K562 (cell line): ENCODE measurements around the gene UVRAG. TPM values are rescaled to one million over a fixed set of nuclear protein-coding genes. Genes with fewer than 3 reads are reported as not detected.

Experiments used
- ATAC-seq: fragments of 200-7000 bp; cut with Tn5 transposase; 3 replicates; pipeline ENCODE4 v1.9.1; 2020; ENCODE audit warnings: moderate library complexity
- BruUV-seq: library from RNA; stranded (reverse); fragments of 400-500 nt; replicated peaks from 2 replicates; lab custom pipeline; 2021; lab: Mats Ljungman, UMichigan
- CTCF ChIA-PET: fragments of 300-600 bp; formaldehyde crosslinking; extraction: SDS; loops from one replicate; lab custom pipeline; 2021; ENCODE audit warnings: low intra/inter-chr PET ratio; lab: Yijun Ruan, JAX
- POLR2A ChIA-PET: fragments of 300-600, 350-650 bp; sonication (Branson Sonifier 250); formaldehyde crosslinking; extraction: SDS; loops from one replicate; lab custom pipeline; 2021; ENCODE audit warnings: antibody characterized with exemption, inconsistent platforms; lab: Yijun Ruan, JAX
- DNase-seq, 4 experiments: peaks; one replicate each; pipeline versions ENCODE4 v3.0.0 to v3.0.0-alpha.2; 2011 to 2018; ENCODE audit warnings: low spot score in 3 of 4, mixed read lengths in 3 of 4; ENCODE audit errors: extremely low read depth in 1 of 4
- FAIRE-seq: peaks from 2 replicates; lab custom pipeline; 2011; peaks lifted over from hg19 to GRCh38; lab: Jason Lieb, UNC
- H2AFZ ChIP-seq: 2 replicates; pipeline ENCODE4 v1.6.0; 2011; ENCODE audit warnings: low read depth, low read length, control low read depth, inconsistent platforms
- H3K27ac ChIP-seq: fragments of 200-600 bp; 3 replicates; pipeline ENCODE4 v1.8.0; 2011; ENCODE audit warnings: low read depth, mild to moderate bottlenecking, control low read depth, inconsistent platforms, low read length, moderate library complexity, mixed read lengths; ENCODE audit errors: extremely low read depth
- H3K27me3 ChIP-seq, 2 experiments: fragments of 300-600 bp in 1 of 2; 2 replicates in 1 of 2; 3 replicates in 1 of 2; pipeline versions ENCODE4 v1.6.0 to v1.8.0; 2011; ENCODE audit warnings: inconsistent platforms in 2 of 2, low read length in 2 of 2, mild to moderate bottlenecking in 1 of 2, mixed read lengths in 1 of 2, moderate library complexity in 1 of 2; ENCODE audit not compliant: control insufficient read depth in 2 of 2, insufficient read depth in 2 of 2
- H3K36me3 ChIP-seq: fragments of 300-600 bp; 3 replicates; pipeline ENCODE4 v1.8.0; 2011; ENCODE audit warnings: mild to moderate bottlenecking, low read length, inconsistent platforms; ENCODE audit not compliant: control insufficient read depth, insufficient read depth
- H3K4me1 ChIP-seq, 2 experiments: fragments of 200-600 bp in 1 of 2; replicated peaks in 1 of 2; 2 replicates in 1 of 2; 3 replicates in 1 of 2; pipeline versions ENCODE4 v1.5.1 to v1.8.0; 2011; ENCODE audit warnings: inconsistent platforms in 2 of 2, low read length in 2 of 2, mild to moderate bottlenecking in 1 of 2, mixed read lengths in 1 of 2, moderate library complexity in 1 of 2; ENCODE audit not compliant: control insufficient read depth in 2 of 2, insufficient read depth in 2 of 2
- H3K4me2 ChIP-seq: 2 replicates; pipeline ENCODE4 v1.6.1; 2011; ENCODE audit warnings: low read length, control low read depth, inconsistent platforms, mixed read lengths; ENCODE audit not compliant: insufficient read depth
- H3K4me3 ChIP-seq: fragments of 200-600 bp; sonication (generic), shearing (Covaris generic); 2 replicates; pipeline ENCODE4 v1.5.1; 2016; ENCODE audit warnings: control low read depth, inconsistent platforms
- H3K79me2 ChIP-seq: fragments of 200-600 bp; 3 replicates; pipeline ENCODE4 v1.8.0; 2011; ENCODE audit warnings: low read length, inconsistent platforms; ENCODE audit not compliant: control insufficient read depth, insufficient read depth
- H3K9ac ChIP-seq, 2 experiments: 2 replicates each; pipeline versions ENCODE4 v1.6.0 to v1.6.1; 2011; ENCODE audit warnings: low read depth in 2 of 2, low read length in 2 of 2, control low read depth in 1 of 2, inconsistent platforms in 1 of 2, mild to moderate bottlenecking in 1 of 2, mixed read lengths in 1 of 2; ENCODE audit not compliant: insufficient read depth in 1 of 2
- H3K9me1 ChIP-seq: one replicate; pipeline ENCODE4 v1.6.0; 2011; ENCODE audit warnings: inconsistent platforms, mild to moderate bottlenecking, low read length, moderate library complexity; ENCODE audit not compliant: control insufficient read depth, insufficient read depth
- H3K9me3 ChIP-seq: replicated peaks from 2 replicates; pipeline ENCODE4 v1.5.1; 2011; ENCODE audit warnings: low read depth, low read length, inconsistent platforms; ENCODE audit not compliant: control insufficient read depth, insufficient read depth
- H4K20me1 ChIP-seq: replicated peaks from 2 replicates; pipeline ENCODE4 v1.6.1; 2011; ENCODE audit warnings: low read length, inconsistent platforms, mixed read lengths; ENCODE audit not compliant: control insufficient read depth, insufficient read depth
- CBFA2T3 ChIP-seq: fragments of 450-650 bp; IDR thresholded peaks from 2 replicates; pipeline ENCODE4 v1.6.1; 2017
- NUFIP1 ChIP-seq: fragments of 450-650 bp; IDR thresholded peaks from 2 replicates; pipeline ENCODE4 v1.6.1; 2018; ENCODE audit not compliant: partially characterized antibody
- OTX1 ChIP-seq: fragments of 450-650 bp; formaldehyde crosslinking; IDR thresholded peaks from 2 replicates; pipeline ENCODE4 v1.4.0; 2022; ENCODE audit warnings: mild to moderate bottlenecking
- POLR2AphosphoS2 ChIP-seq: IDR thresholded peaks from 2 replicates; pipeline ENCODE4 v1.6.1; 2012; ENCODE audit warnings: low read length, improper control_type of control experiment
- SMAD4 ChIP-seq: fragments of 250-450 bp; sonication (Bioruptor Pico); conservative IDR thresholded peaks from 2 replicates; pipeline ENCODE4 v1.8.0; 2021; ENCODE audit warnings: inconsistent platforms, mild to moderate bottlenecking, moderate library complexity
- WGBS: fragments of 100-300 bp; shearing (Covaris generic); methylation state at CpG from one replicate; pipeline ENCODE4 v1.1.6; 2016; ENCODE audit warnings: low coverage, mixed read lengths; ENCODE audit not compliant: insufficient coverage; ENCODE audit errors: missing lambda C conversion rate; 5-methylcytosine and 5-hydroxymethylcytosine counted together
- in situ Hi-C: fragments of 300-500 bp; cut with MboI; formaldehyde crosslinking; loops from 4 replicates; pipeline ENCODE4 v1.15.0; 2018; ENCODE audit warnings: inconsistent platforms, mixed read lengths
- intact Hi-C: fragments of 100-400 bp; cut with micrococcal nuclease; formaldehyde crosslinking; loops from 2 replicates; pipeline ENCODE4 v1.14.2; 2022
- polyA plus RNA-seq, 8 experiments: library from polyadenylated mRNA; depleted of rRNA in 4 of 8; stranded (reverse) in 5 of 8; unstranded in 3 of 8; fragments of >200 nt; fragmentation: Nextera tagmentation in 2 of 8; fragmentation: Illumina TruSeq in 1 of 8; extraction: Ambion mirVana in 2 of 8; extraction: Trizol in 1 of 8; gene quantifications; 2 replicates each; pipeline versions ENCODE4 v1.2.1 to v1.2.3, GENCODE V29; 2011 to 2014; ENCODE audit warnings: inconsistent platforms in 1 of 8, missing spikeins in 1 of 8
- total RNA-seq, 7 experiments: library from RNA; depleted of rRNA in 6 of 7; stranded (reverse); fragments of >200 nt in 6 of 7; fragmentation: Illumina TruSeq in 2 of 7; extraction: Trizol in 2 of 7; gene quantifications; 2 replicates each; pipeline versions ENCODE4 v1.2.1 to v1.2.3, GENCODE V29; 2011 to 2021; ENCODE audit warnings: low replicate concordance in 1 of 7
- TF ChIP-seq, protein P1 (sequence below): fragments of 450-650 bp; formaldehyde crosslinking; IDR thresholded peaks from 2 replicates; pipeline ENCODE4 v1.4.0; 2020; ENCODE audit warnings: mild to moderate bottlenecking, moderate library complexity

UVRAG gene
- total and polyA plus RNA-seq, 9 of the 15 experiments (the other 6 are each of a cell fraction or from before 2014, with no cell fraction given), result 3.1 to 17.8 (median 12.4) TPM

DNA sequence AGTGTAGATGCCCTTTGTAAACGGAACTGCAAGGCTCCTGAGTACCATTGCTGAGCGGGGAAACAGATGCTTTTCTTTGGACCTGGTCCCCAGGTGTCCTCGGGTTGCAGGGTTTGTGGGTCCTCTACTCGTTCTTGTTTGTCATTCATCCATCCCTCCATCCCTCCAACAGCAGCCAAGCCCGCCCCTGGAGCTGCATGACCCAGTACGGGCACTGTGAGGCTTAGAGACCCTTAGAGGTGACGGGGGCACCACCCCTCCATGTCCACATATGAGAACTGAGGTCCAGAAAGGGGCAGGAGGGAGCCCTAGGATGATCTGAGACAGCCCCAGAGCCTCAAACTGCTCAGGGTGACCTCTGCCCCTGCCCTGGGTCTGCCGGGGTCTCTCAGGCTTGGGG is 345.8 kb downstream of the UVRAG start:
- H3K36me3 ChIP-seq, result no peaks in the 10 kb centered on the region
- H3K9ac ChIP-seq, result peak overlapping the region in 1 of 2 experiments; percentile 68; a peak in 1 of 4 replicates
- H3K4me2 ChIP-seq, result no peak overlapping the region
- no peaks in the 10 kb centered on the region for H3K9me3 ChIP-seq
- POLR2A ChIA-PET, result no interaction called here
- peak overlapping the region; percentile 61 for H2AFZ ChIP-seq
- H3K79me2 ChIP-seq, result no peaks in the 10 kb centered on the region
- no TSS peak for BruUV-seq
- no peak for ATAC-seq
- FAIRE-seq, result no peak
- peaks cover 17 to 45% of the 10 kb centered on the region in 2 experiments; a peak in 4 of 5 replicates for H3K4me1 ChIP-seq
- 35% methylated on average over 8 of the region's 8 CpGs for WGBS
- in situ Hi-C loops, result no loop called here
- CTCF ChIA-PET, result no interaction called here
- no peak overlapping the region for H3K4me3 ChIP-seq
- DNase-seq, result no peak
- no peak for TF ChIP-seq OTX1
- no peak for TF ChIP-seq CBFA2T3
- TF ChIP-seq SMAD4, result no peak
- TF ChIP-seq, protein P1, sequence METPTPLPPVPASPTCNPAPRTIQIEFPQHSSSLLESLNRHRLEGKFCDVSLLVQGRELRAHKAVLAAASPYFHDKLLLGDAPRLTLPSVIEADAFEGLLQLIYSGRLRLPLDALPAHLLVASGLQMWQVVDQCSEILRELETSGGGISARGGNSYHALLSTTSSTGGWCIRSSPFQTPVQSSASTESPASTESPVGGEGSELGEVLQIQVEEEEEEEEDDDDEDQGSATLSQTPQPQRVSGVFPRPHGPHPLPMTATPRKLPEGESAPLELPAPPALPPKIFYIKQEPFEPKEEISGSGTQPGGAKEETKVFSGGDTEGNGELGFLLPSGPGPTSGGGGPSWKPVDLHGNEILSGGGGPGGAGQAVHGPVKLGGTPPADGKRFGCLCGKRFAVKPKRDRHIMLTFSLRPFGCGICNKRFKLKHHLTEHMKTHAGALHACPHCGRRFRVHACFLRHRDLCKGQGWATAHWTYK (CRISPR knock-in tag), result no peak
- TF ChIP-seq POLR2AphosphoS2, result no peak
- TF ChIP-seq NUFIP1, result no peak
- TF ChIP-seq, all 486 proteins: peak for 0
- Histone ChIP-seq H4K20me1 (peaks cover 3% of the 10 kb centered on the region; the same call in 1 of the 2 replicates), H3K27ac (no peak overlapping the region), H3K9me1 (no peaks in the 10 kb centered on the region), H3K27me3 (peaks cover 4 to 43% of the 10 kb centered on the region in 2 experiments)
- intact Hi-C loops, result no loop called here
